Activated CD4-positive, CD25-positive, alpha-beta regulatory T cell treated with anti-CD3 and anti-CD28 coated beads, Interleukin-2, amount 50 U/mL, for 16 hours (primary cell): Measurements from ENCODE around the gene CATSPERZ.
A peak's percentile ranks its signal among the peaks of the same experiment; 100 is the strongest.

Experiments
- DNase-seq: peaks from one replicate; pipeline ENCODE4 v3.0.0-alpha.2; 2020; ENCODE audit warnings: low read depth, low spot score

CATSPERZ gene

GRCh38 chr11:64263947-64264317 lies 36.2 kb upstream of the CATSPERZ start:
- DNase-seq: no peak

- no peak for DNase-seq
These were observed 35.7 kb upstream of the CATSPERZ start for GRCh38 chr11:64264371-64264852.

GRCh38 chr11:64265176-64266160 lies 34.7 kb upstream of the CATSPERZ start:
- no peak for DNase-seq

- DNase-seq: no peak
These were observed 33.8 kb upstream of the CATSPERZ start for GRCh38 chr11:64266339-64266738.

GRCh38 chr11:64267207-64267945 lies 32.8 kb upstream of the CATSPERZ start:
- no peak for DNase-seq

GRCh38 chr11:64268025-64268892 lies 31.9 kb upstream of the CATSPERZ start:
- no peak for DNase-seq

- DNase-seq: no peak
These were observed 31.1 kb upstream of the CATSPERZ start for GRCh38 chr11:64268893-64269539.

- peak; percentile 96 for DNase-seq
These were observed 30.5 kb upstream of the CATSPERZ start for GRCh38 chr11:64269540-64270220.

GRCh38 chr11:64275031-64275800 lies 24.9 kb upstream of the CATSPERZ start:
- no peak for DNase-seq

GRCh38 chr11:64275841-64276240 lies 24.3 kb upstream of the CATSPERZ start:
- DNase-seq: no peak

- DNase-seq: no peak
These were observed 23.3 kb upstream of the CATSPERZ start for GRCh38 chr11:64276653-64277431.

GRCh38 chr11:64278576-64279190 lies 21.5 kb upstream of the CATSPERZ start:
- no peak for DNase-seq

- DNase-seq: no peak
These were observed 18.0 kb upstream of the CATSPERZ start for GRCh38 chr11:64281957-64282770.

GRCh38 chr11:64283092-64283491 lies 17.1 kb upstream of the CATSPERZ start:
- no peak for DNase-seq

- DNase-seq: peak; percentile 86
These were observed 15.9 kb upstream of the CATSPERZ start, which contains the start of gene BAD for GRCh38 chr11:64284048-64284961. Gene BAD, minus strand, starts transcription at chr11:64284665. Its CDS starts 297 bp downstream, at chr11:64284368.
